ENCODE data around the gene TSNAXIP1. TPM values are rescaled to one million over a fixed set of nuclear protein-coding genes. Genes with fewer than 3 reads are reported as not detected.

Gene TSNAXIP1
- polyA plus RNA-seq, 4 donors, result 0.72 to 0.80 TPM; not detected in 2

- Histone ChIP-seq H3K4me3 (ENCODE audit: low read depth in 1 of 3, low read length in 3 of 3) (no peak overlapping the region), H3K27ac (ENCODE audit: low read depth in 1 of 3, low read length in 2 of 3) (no peak overlapping the region), H3K9me3 (ENCODE audit: control insufficient read depth in 2 of 2, insufficient read depth in 1 of 2, low read depth in 1 of 2, low read length in 1 of 2) (no peaks in the 10 kb centered on the region), H3K27me3 (ENCODE audit: control insufficient read depth in 3 of 3, insufficient read depth in 3 of 3, low read length in 3 of 3) (no peaks in the 10 kb centered on the region), H3K4me1 (ENCODE audit: control insufficient read depth in 3 of 3, insufficient read depth in 2 of 3, low read depth in 1 of 3, low read length in 2 of 3) (peaks cover 0 to 2% (median 0%) of the 10 kb centered on the region in 3 donors), H3K36me3 (ENCODE audit: control insufficient read depth in 3 of 3, insufficient read depth in 2 of 3, low read depth in 1 of 3, low read length in 3 of 3) (no peaks in the 10 kb centered on the region)
- FAIRE-seq, result no peak
- DNase-seq, result peak in 1 of 2 donors; percentile 92
- 11 to 64% (median 39%) methylated on average over 8 of the region's 8 CpGs for WGBS, 3 donors
Observed at GRCh38 chr16:67814567-67814966, 7.9 kb downstream of the TSNAXIP1 start.

- Histone ChIP-seq H3K9me3 (ENCODE audit: control insufficient read depth in 2 of 2, insufficient read depth in 1 of 2, low read depth in 1 of 2, low read length in 1 of 2) (no peaks in the 10 kb centered on the region), H3K27ac (ENCODE audit: low read depth in 1 of 3, low read length in 2 of 3) (no peak overlapping the region), H3K4me3 (ENCODE audit: low read depth in 1 of 3, low read length in 3 of 3) (no peak overlapping the region), H3K27me3 (ENCODE audit: control insufficient read depth in 3 of 3, insufficient read depth in 3 of 3, low read length in 3 of 3) (no peaks in the 10 kb centered on the region), H3K4me1 (ENCODE audit: control insufficient read depth in 3 of 3, insufficient read depth in 2 of 3, low read depth in 1 of 3, low read length in 2 of 3) (no peaks in the 10 kb centered on the region), H3K36me3 (ENCODE audit: control insufficient read depth in 3 of 3, insufficient read depth in 2 of 3, low read depth in 1 of 3, low read length in 3 of 3) (peaks cover 0 to 5% (median 0%) of the 10 kb centered on the region in 3 donors)
- no peak for DNase-seq
- 76 to 87% (median 80%) methylated on average over 11 of the region's 11 CpGs for WGBS, 3 donors
- FAIRE-seq, result no peak
Observed at GRCh38 chr16:67820608-67821259, 14.0 kb downstream of the TSNAXIP1 start.

DNA sequence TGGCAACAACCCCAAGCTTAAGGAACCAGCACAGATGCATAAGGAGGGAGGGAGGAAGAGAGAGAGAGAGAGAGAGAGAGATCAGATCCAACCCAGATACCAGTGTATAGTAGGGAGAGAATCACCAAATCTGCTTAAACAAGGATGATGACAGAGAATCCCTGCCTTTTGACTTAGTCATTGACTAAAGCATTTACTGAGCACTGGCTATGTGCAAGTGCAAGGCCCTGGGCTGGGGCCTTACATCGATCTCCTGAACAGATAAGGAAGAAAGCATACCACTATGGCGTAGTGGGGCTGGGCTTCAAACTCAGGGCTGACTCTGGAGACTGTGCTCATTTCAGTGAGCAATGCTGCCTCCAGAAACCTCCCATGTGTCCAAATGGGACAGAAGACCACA is 15.8 kb downstream of the TSNAXIP1 start:
- H3K27me3 ChIP-seq (ENCODE audit: control insufficient read depth in 3 of 3, insufficient read depth in 3 of 3, low read length in 3 of 3), result no peaks in the 10 kb centered on the region
- 83 to 92% (median 90%) methylated on average over 2 of the region's 2 CpGs for WGBS, 3 donors
- no peaks in the 10 kb centered on the region for H3K4me1 ChIP-seq (ENCODE audit: control insufficient read depth in 3 of 3, insufficient read depth in 2 of 3, low read depth in 1 of 3, low read length in 2 of 3)
- no peaks in the 10 kb centered on the region for H3K9me3 ChIP-seq (ENCODE audit: control insufficient read depth in 2 of 2, insufficient read depth in 1 of 2, low read depth in 1 of 2, low read length in 1 of 2)
- no peak for FAIRE-seq
- DNase-seq, result no peak
- H3K36me3 ChIP-seq (ENCODE audit: control insufficient read depth in 3 of 3, insufficient read depth in 2 of 3, low read depth in 1 of 3, low read length in 3 of 3), result peaks cover 0 to 22% (median 0%) of the 10 kb centered on the region in 3 donors
- H3K27ac ChIP-seq (ENCODE audit: low read depth in 1 of 3, low read length in 2 of 3), result no peak overlapping the region
- H3K4me3 ChIP-seq (ENCODE audit: low read depth in 1 of 3, low read length in 3 of 3), result no peak overlapping the region

- WGBS, 3 donors, result 88 to 92% (median 90%) methylated on average over 8 of the region's 8 CpGs
- Histone ChIP-seq H3K4me3 (ENCODE audit: low read depth in 1 of 3, low read length in 3 of 3) (no peak overlapping the region), H3K27ac (ENCODE audit: low read depth in 1 of 3, low read length in 2 of 3) (no peak overlapping the region), H3K27me3 (ENCODE audit: control insufficient read depth in 3 of 3, insufficient read depth in 3 of 3, low read length in 3 of 3) (no peaks in the 10 kb centered on the region), H3K36me3 (ENCODE audit: control insufficient read depth in 3 of 3, insufficient read depth in 2 of 3, low read depth in 1 of 3, low read length in 3 of 3) (peaks cover 0 to 48% (median 0%) of the 10 kb centered on the region in 3 donors), H3K4me1 (ENCODE audit: control insufficient read depth in 3 of 3, insufficient read depth in 2 of 3, low read depth in 1 of 3, low read length in 2 of 3) (no peaks in the 10 kb centered on the region), H3K9me3 (ENCODE audit: control insufficient read depth in 2 of 2, insufficient read depth in 1 of 2, low read depth in 1 of 2, low read length in 1 of 2) (no peaks in the 10 kb centered on the region)
- no peak for DNase-seq
- no peak for FAIRE-seq
Observed at GRCh38 chr16:67825119-67825518, 18.4 kb downstream of the TSNAXIP1 start.

- FAIRE-seq, result no peak
- Histone ChIP-seq H3K27ac (ENCODE audit: low read depth in 1 of 3, low read length in 2 of 3) (no peak overlapping the region), H3K4me3 (ENCODE audit: low read depth in 1 of 3, low read length in 3 of 3) (no peak overlapping the region), H3K4me1 (ENCODE audit: control insufficient read depth in 3 of 3, insufficient read depth in 2 of 3, low read depth in 1 of 3, low read length in 2 of 3) (no peaks in the 10 kb centered on the region), H3K36me3 (ENCODE audit: control insufficient read depth in 3 of 3, insufficient read depth in 2 of 3, low read depth in 1 of 3, low read length in 3 of 3) (peaks cover 0 to 56% (median 4%) of the 10 kb centered on the region in 3 donors), H3K27me3 (ENCODE audit: control insufficient read depth in 3 of 3, insufficient read depth in 3 of 3, low read length in 3 of 3) (no peaks in the 10 kb centered on the region), H3K9me3 (ENCODE audit: control insufficient read depth in 2 of 2, insufficient read depth in 1 of 2, low read depth in 1 of 2, low read length in 1 of 2) (no peaks in the 10 kb centered on the region)
- no peak for DNase-seq
- WGBS, 3 donors, result 89 to 93% (median 93%) methylated on average over 14 of the region's 14 CpGs
Observed at GRCh38 chr16:67825906-67826305, 19.2 kb downstream of the TSNAXIP1 start.

GRCh38 chr16:67828651-67829050 is 22.0 kb downstream of the TSNAXIP1 start:
- Histone ChIP-seq H3K27me3 (ENCODE audit: control insufficient read depth in 3 of 3, insufficient read depth in 3 of 3, low read length in 3 of 3) (no peaks in the 10 kb centered on the region), H3K9me3 (ENCODE audit: control insufficient read depth in 2 of 2, insufficient read depth in 1 of 2, low read depth in 1 of 2, low read length in 1 of 2) (no peaks in the 10 kb centered on the region), H3K36me3 (ENCODE audit: control insufficient read depth in 3 of 3, insufficient read depth in 2 of 3, low read depth in 1 of 3, low read length in 3 of 3) (peaks cover 0 to 72% (median 4%) of the 10 kb centered on the region in 3 donors), H3K4me1 (ENCODE audit: control insufficient read depth in 3 of 3, insufficient read depth in 2 of 3, low read depth in 1 of 3, low read length in 2 of 3) (peaks cover 0 to 6% (median 3%) of the 10 kb centered on the region in 3 donors), H3K4me3 (ENCODE audit: low read depth in 1 of 3, low read length in 3 of 3) (no peak overlapping the region), H3K27ac (ENCODE audit: low read depth in 1 of 3, low read length in 2 of 3) (no peak overlapping the region)
- DNase-seq (no peak), FAIRE-seq (no peak)
- WGBS, 3 donors, result 89 to 96% (median 94%) methylated on average over 4 of the region's 4 CpGs

GRCh38 chr16:67833030-67833414 is 26.3 kb downstream of the TSNAXIP1 start:
- H3K27ac ChIP-seq (ENCODE audit: low read depth in 1 of 3, low read length in 2 of 3), result peak overlapping the region in 1 of 3 donors; percentile 21
- FAIRE-seq, result no peak
- peaks cover 0 to 44% (median 4%) of the 10 kb centered on the region in 3 donors for H3K36me3 ChIP-seq (ENCODE audit: control insufficient read depth in 3 of 3, insufficient read depth in 2 of 3, low read depth in 1 of 3, low read length in 3 of 3)
- peaks cover 0 to 6% (median 3%) of the 10 kb centered on the region in 3 donors for H3K4me1 ChIP-seq (ENCODE audit: control insufficient read depth in 3 of 3, insufficient read depth in 2 of 3, low read depth in 1 of 3, low read length in 2 of 3)
- no peaks in the 10 kb centered on the region for H3K27me3 ChIP-seq (ENCODE audit: control insufficient read depth in 3 of 3, insufficient read depth in 3 of 3, low read length in 3 of 3)
- H3K9me3 ChIP-seq (ENCODE audit: control insufficient read depth in 2 of 2, insufficient read depth in 1 of 2, low read depth in 1 of 2, low read length in 1 of 2), result no peaks in the 10 kb centered on the region
- WGBS, 3 donors, result 0 to 2% (median 1%) methylated on average over 3 of the region's 3 CpGs
- DNase-seq, result peak; percentile 23 to 26
- H3K4me3 ChIP-seq (ENCODE audit: low read depth in 1 of 3, low read length in 3 of 3), result peak overlapping the region; percentile 67 to 76 (median 69)

DNA sequence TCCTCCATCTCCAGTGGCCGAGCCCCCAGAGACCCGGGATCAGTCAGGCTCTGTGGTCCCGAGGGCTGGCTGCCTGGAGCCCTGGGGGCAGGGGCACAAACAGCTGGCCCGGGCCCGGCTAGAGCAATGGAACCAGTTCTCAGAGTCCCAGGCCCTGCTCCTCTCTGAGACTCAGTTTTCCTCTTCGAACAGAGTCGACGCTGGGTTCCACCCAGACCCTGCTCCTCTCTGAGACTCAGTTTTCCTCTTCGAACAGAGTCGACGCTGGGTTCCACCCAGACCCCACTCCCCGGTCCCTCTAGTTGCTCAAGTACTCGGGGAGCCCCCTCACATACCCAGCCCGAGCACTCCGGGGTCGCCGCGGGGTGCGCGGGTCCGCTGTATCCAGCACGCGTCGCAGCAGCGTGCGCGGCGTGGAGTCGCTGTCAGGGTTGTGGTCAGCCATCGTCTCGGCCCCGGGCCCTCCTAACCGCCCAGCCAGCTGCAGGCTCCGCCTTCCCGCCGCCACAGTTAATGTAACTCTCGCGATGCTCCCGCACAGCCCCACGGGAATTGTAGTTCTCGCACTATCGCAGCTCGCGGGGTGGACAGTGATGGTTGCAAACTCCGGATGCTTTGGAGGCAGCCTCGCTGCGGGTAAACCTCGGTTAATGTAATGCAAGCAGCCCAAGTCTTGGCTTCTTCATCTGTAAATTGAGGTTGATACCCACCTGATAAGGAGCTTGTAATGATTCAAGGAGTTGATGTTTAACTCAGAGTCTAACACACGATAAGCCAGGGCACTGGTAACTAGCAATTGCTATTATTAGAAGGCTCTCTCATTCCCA is 26.9 kb downstream of the TSNAXIP1 start:
- H3K4me3 ChIP-seq (ENCODE audit: low read depth in 1 of 3, low read length in 3 of 3), result peak overlapping the region; percentile 67 to 76 (median 69)
- FAIRE-seq, result no peak
- peak; percentile 87 to 95 for DNase-seq
- WGBS, 3 donors, result 1% methylated on average over 46 to 49 of the region's 49 CpGs
- no peaks in the 10 kb centered on the region for H3K9me3 ChIP-seq (ENCODE audit: control insufficient read depth in 2 of 2, insufficient read depth in 1 of 2, low read depth in 1 of 2, low read length in 1 of 2)
- peaks cover 0 to 38% (median 4%) of the 10 kb centered on the region in 3 donors for H3K36me3 ChIP-seq (ENCODE audit: control insufficient read depth in 3 of 3, insufficient read depth in 2 of 3, low read depth in 1 of 3, low read length in 3 of 3)
- no peaks in the 10 kb centered on the region for H3K27me3 ChIP-seq (ENCODE audit: control insufficient read depth in 3 of 3, insufficient read depth in 3 of 3, low read length in 3 of 3)
- H3K27ac ChIP-seq (ENCODE audit: low read depth in 1 of 3, low read length in 2 of 3), result peak overlapping the region in 1 of 3 donors; percentile 66
- H3K4me1 ChIP-seq (ENCODE audit: control insufficient read depth in 3 of 3, insufficient read depth in 2 of 3, low read depth in 1 of 3, low read length in 2 of 3), result peaks cover 0 to 6% (median 3%) of the 10 kb centered on the region in 3 donors

All from small intestine (tissue), 7 donors.